Activated naive CD4-positive, alpha-beta T cell treated with anti-CD3 and anti-CD28 coated beads for 36 hours (primary cell): ENCODE measurements around the gene KRTAP9-7. TPM values are rescaled to one million over a fixed set of nuclear protein-coding genes. Genes with fewer than 3 reads are reported as not detected.
A peak's percentile ranks its signal among the peaks of the same experiment; 100 is the strongest.
"Not testable (repeated sequence)": the region's sequence is repeated elsewhere in the genome, so short reads cannot be mapped to it uniquely, and the experiment has no call there.

Experiments
- CTCF ChIA-PET: fragments of 350-600 bp; sonication (Branson Sonifier 250); formaldehyde crosslinking; loops from one replicate; lab custom pipeline; 2021; ENCODE audit warnings: antibody characterized with exemption; lab: Charles Lee
- DNase-seq: peaks from one replicate; pipeline ENCODE4 v3.0.0-alpha.2; 2020
- H3K27ac Mint-ChIP-seq: one replicate; pipeline ENCODE4 v1.8.0; 2021; ENCODE audit warnings: mild to moderate bottlenecking, mixed read lengths
- H3K27me3 Mint-ChIP-seq: one replicate; pipeline ENCODE4 v1.8.0; 2021; ENCODE audit warnings: low read depth, mixed read lengths
- H3K36me3 Mint-ChIP-seq: one replicate; pipeline ENCODE4 v1.8.0; 2021; ENCODE audit warnings: low read depth, mixed read lengths
- H3K4me1 Mint-ChIP-seq: one replicate; pipeline ENCODE4 v1.8.0; 2021; ENCODE audit warnings: low read depth, mixed read lengths
- H3K4me3 Mint-ChIP-seq: one replicate; pipeline ENCODE4 v1.8.0; 2021; ENCODE audit warnings: mild to moderate bottlenecking, moderate library complexity, mixed read lengths
- H3K9me3 Mint-ChIP-seq: one replicate; pipeline ENCODE4 v1.8.0; 2021; ENCODE audit warnings: mixed read lengths
- intact Hi-C: fragments of 100-400 bp; cut with micrococcal nuclease; formaldehyde crosslinking; loops from one replicate; pipeline ENCODE4 v1.15.1; 2023
- total RNA-seq, 2 experiments: library from RNA; stranded (reverse); gene quantifications; one replicate each; pipeline ENCODE4 v1.2.3, GENCODE V29; 2021

KRTAP9-7 gene
- total RNA-seq, 2 experiments from 2014 or later, result not detected

DNA sequence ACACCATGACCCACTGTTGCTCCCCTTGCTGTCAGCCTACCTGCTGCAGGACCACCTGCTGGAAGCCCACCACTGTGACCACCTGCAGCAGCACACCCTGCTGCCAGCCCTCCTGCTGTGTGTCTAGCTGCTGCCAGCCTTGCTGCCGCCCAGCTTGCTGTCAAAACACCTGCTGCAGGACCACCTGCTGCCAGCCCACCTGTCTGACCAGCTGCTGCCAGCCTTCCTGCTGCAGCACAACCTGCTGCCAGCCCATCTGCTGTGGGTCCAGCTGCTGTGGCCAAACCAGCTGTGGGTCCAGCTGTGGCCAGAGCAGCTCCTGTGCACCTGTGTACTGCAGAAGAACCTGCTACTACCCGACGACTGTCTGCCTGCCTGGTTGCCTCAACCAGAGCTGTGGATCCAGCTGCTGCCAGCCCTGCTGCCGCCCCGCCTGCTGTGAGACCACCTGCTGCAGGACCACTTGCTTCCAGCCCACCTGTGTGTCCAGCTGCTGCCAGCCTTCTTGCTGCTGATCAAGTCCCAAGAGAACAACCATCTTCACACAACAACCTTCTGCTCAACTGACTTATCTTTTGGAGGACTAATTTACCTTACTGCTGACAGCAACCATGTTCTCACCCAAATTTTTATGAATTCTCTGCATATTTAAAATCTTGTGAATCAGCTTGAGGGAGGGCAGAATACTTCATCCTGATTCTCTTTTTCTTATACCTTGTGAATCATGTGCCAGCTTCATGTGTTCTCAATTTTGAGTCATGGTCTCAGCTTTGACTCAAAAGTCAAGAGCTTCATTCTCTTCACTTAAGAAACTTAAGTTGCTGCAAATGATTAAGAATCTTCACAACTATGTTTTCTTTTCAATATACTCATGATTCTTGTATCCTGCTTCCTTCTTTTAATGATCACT lies 19.9 kb upstream of the KRTAP9-7 start, which contains the start of gene KRTAP9-9:
Gene KRTAP9-9 (plus strand): TSS at position 4 of the 910 bp plus-strand sequence.
- DNase-seq, H3K27me3 Mint-ChIP-seq, CTCF ChIA-PET, H3K27ac Mint-ChIP-seq, H3K4me1 Mint-ChIP-seq, intact Hi-C loops, H3K4me3 Mint-ChIP-seq, H3K36me3 Mint-ChIP-seq, H3K9me3 Mint-ChIP-seq: not testable (repeated sequence)

DNA sequence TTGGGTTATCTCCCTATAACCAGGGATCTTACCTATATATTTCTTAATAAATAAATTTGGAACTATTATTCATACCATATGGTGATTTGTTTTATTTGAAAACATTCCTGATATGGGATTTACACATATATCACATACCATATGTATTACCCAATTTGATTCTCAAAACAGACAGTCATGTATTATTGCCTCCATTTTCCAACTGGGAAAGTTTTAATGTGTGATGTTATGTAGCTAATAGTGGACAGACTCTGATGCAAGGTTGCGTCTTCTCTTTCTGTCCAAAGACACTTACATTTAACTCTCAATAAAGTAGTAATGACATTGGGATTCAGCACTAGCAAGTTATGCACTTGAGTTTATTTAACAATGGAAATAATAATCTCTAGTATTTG lies 19.2 kb upstream of the KRTAP9-7 start:
- H3K27ac Mint-ChIP-seq, result no peak overlapping the region

DNA sequence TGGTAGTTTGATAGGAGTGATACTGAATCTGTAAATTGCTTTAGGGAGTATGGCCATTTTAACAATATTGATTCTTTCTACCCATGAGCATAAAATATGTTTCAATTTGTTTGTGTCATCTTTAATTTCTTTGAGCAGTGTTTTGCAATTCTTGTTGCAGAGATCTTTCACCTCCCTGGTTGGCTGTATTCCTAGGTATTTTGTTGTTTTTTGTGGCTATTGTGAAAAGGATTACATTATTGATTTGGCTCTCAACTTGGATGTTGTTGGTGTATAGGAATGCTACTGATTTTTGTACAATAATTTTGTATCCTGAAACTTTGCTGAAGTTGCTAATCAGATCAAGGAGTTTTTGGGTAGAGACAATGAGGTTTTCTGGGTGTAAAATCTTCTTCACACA lies 17.1 kb upstream of the KRTAP9-7 start:
- no peaks in the 10 kb centered on the region for H3K9me3 Mint-ChIP-seq
- no peak overlapping the region for H3K4me3 Mint-ChIP-seq
- intact Hi-C loops, result no loop called here
- CTCF ChIA-PET, result no interaction called here
- DNase-seq, result no peak
- no peak overlapping the region for H3K27ac Mint-ChIP-seq
- no peaks in the 10 kb centered on the region for H3K27me3 Mint-ChIP-seq
- H3K4me1 Mint-ChIP-seq, result no peaks in the 10 kb centered on the region
- no peaks in the 10 kb centered on the region for H3K36me3 Mint-ChIP-seq

More for the DNA sequence above, 19.2 kb upstream of the KRTAP9-7 start:
- intact Hi-C loops, result no loop called here
- peaks cover 3% of the 10 kb centered on the region for H3K27me3 Mint-ChIP-seq
- H3K4me1 Mint-ChIP-seq, result no peaks in the 10 kb centered on the region
- H3K4me3 Mint-ChIP-seq, result no peak overlapping the region
- CTCF ChIA-PET, result interaction anchor here (0.6 kb wide), 1 partner anchor 623 kb away, joined by 4 read pairs; no protein-coding TSS in a partner anchor
- H3K36me3 Mint-ChIP-seq, result no peaks in the 10 kb centered on the region
- DNase-seq, result no peak
- no peaks in the 10 kb centered on the region for H3K9me3 Mint-ChIP-seq

DNA sequence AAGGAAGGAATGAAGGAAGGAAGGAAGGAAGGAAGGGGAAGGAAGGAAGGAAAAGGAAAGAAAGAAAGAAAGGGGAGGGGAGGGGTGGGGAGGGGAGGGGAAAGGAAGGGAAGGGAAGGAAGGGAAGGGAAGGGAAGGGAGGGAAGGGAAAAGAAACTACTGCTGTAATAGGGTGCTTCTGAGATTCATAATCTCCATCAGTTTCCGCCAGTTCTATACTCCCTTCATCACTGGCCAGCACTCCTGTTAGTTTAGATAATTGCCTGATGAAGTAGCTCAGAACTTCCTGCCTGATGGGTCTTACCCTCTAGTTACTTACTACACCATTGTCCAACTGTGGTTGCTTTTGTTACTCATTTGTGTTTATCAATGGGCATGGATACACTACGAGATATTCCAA lies 12.3 kb upstream of the KRTAP9-7 start:
- Mint-ChIP-seq H3K4me3 (no peak overlapping the region), H3K27me3 (no peaks in the 10 kb centered on the region), H3K27ac (no peak overlapping the region), H3K4me1 (no peaks in the 10 kb centered on the region), H3K36me3 (no peaks in the 10 kb centered on the region), H3K9me3 (no peaks in the 10 kb centered on the region)
- CTCF ChIA-PET, result no interaction called here
- DNase-seq, result no peak
- intact Hi-C loops, result no loop called here

DNA sequence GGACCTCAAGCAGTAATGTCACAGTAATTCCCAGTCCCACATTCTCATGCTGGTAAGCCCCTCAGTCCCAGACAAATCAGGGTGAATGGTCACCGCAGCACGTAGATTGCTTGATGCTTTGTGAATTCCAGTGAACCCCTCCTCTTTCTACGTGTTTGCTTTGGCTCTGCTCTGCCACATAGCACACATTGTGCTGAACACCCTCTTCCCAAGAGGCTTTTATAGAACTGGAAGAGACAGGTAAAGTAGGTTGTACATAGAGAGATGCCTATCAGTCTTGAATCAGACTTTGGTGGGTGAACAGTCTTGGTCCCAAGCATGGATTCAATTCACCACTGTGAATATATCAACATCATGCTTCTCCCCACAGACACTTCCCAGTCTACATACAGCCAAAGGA lies 10.9 kb upstream of the KRTAP9-7 start:
- Mint-ChIP-seq H3K27me3 (no peaks in the 10 kb centered on the region), H3K4me3 (no peak overlapping the region), H3K27ac (no peak overlapping the region), H3K9me3 (no peaks in the 10 kb centered on the region), H3K36me3 (no peaks in the 10 kb centered on the region), H3K4me1 (no peaks in the 10 kb centered on the region)
- CTCF ChIA-PET, result no interaction called here
- intact Hi-C loops, result loop anchor here (1.0 kb wide), 1 partner anchor 12 kb away; no protein-coding TSS in a partner anchor
- no peak for DNase-seq

DNA sequence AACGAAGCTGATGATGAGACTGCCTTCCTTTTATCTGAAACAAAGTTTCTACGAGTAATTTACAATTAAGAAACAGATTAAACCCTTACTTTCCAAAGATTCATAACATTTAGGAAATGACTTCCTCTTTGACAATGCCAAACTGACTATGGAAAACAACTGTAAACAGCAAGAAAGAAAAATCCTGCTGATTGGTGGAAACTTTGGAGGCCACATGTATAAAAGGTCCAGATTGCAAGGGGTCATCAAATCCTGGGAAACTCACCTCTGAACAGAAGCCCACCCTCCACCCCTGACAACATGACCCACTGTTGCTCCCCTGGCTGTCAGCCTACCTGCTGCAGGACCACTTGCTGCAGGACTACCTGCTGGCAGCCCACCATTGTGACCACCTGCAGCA lies 10.4 kb upstream of the KRTAP9-7 start, which contains the start of gene KRTAP9-6:
Gene KRTAP9-6 (plus strand): TSS at position 301 of the 400 bp plus-strand sequence. CDS start 0 bp downstream, at position 301.
- H3K36me3 Mint-ChIP-seq, result no peaks in the 10 kb centered on the region
- H3K27me3 Mint-ChIP-seq, result no peaks in the 10 kb centered on the region
- intact Hi-C loops, result no loop called here
- CTCF ChIA-PET, result no interaction called here
- DNase-seq, result no peak
- no peaks in the 10 kb centered on the region for H3K9me3 Mint-ChIP-seq
- no peak within 1 kb of the TSS for H3K4me3 Mint-ChIP-seq
- no peaks in the 10 kb centered on the region for H3K4me1 Mint-ChIP-seq
- H3K27ac Mint-ChIP-seq, result no peak within 1 kb of the TSS

DNA sequence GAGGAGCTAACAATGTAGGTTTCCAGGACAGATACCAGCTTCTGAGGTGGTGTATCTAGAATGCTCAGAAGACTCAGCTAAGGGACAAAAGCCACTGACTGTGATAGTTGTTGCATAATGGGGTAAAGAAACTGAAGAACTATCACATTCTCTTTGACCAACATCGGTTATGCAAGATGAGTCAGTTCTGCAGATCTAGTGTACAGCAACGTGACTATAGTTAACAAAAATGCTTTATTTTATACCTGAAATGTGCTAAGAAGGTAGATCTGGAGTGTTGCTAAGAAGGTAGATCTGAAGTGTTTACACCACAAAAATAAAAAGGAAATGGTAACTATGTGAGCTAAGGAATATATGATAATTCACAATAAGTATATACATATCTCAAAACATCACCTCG lies 7.8 kb upstream of the KRTAP9-7 start:
- DNase-seq, result no peak
- peaks cover 5% of the 10 kb centered on the region for H3K4me1 Mint-ChIP-seq
- H3K27me3 Mint-ChIP-seq, result no peaks in the 10 kb centered on the region
- H3K27ac Mint-ChIP-seq, result no peak overlapping the region
- no peaks in the 10 kb centered on the region for H3K36me3 Mint-ChIP-seq
- H3K9me3 Mint-ChIP-seq, result no peaks in the 10 kb centered on the region
- CTCF ChIA-PET, result interaction anchor here (0.6 to 0.7 kb wide), 2 partner anchors 253 to 291 kb away, joined by 3 to 4 read pairs; no protein-coding TSS in a partner anchor
- intact Hi-C loops, result no loop called here
- no peak overlapping the region for H3K4me3 Mint-ChIP-seq

DNA sequence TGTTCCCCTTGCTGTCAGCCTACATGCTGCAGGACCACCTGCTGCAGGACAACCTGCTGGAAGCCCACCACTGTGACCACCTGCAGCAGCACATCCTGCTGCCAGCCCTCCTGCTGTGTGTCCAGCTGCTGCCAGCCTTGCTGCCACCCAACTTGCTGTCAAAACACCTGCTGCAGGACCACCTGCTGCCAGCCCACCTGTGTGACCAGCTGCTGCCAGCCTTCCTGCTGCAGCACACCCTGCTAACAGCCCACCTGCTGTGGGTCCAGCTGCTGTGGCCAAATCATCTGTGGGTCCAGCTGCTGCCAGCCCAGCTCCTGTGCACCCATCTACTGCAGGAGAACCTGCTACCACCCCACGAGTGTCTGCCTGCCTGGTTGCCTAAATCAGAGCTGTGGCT lies 4.2 kb upstream of the KRTAP9-7 start:
- H3K9me3 Mint-ChIP-seq, H3K36me3 Mint-ChIP-seq, H3K27ac Mint-ChIP-seq, CTCF ChIA-PET, H3K4me3 Mint-ChIP-seq, H3K27me3 Mint-ChIP-seq, H3K4me1 Mint-ChIP-seq, DNase-seq, intact Hi-C loops: not testable (repeated sequence)

DNA sequence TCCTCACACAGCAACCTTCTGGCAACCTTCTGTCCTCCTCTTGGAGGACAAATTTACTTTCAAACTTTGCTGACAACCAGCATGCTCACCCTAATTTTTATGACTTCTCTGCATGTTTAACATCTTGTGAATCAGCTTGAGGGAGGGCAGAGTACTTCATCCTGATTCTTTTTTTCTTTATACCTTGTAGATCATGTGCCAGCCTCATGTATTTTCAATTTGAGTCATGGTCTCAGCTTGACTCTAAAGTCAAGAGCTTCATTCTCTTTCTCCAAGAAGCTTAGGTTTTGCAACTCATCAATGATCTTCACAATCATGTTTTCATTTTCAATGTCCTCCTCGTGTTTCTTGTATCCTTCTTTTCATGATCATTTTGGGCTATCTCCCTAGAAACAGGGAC lies 3.6 kb upstream of the KRTAP9-7 start:
- Mint-ChIP-seq H3K27ac (peak overlapping the region; percentile 36), H3K36me3 (no peaks in the 10 kb centered on the region), H3K4me3 (no peak overlapping the region), H3K9me3 (no peaks in the 10 kb centered on the region), H3K27me3 (no peaks in the 10 kb centered on the region), H3K4me1 (peaks cover 8% of the 10 kb centered on the region)
- CTCF ChIA-PET, result no interaction called here
- intact Hi-C loops, result no loop called here
- DNase-seq, result no peak

DNA sequence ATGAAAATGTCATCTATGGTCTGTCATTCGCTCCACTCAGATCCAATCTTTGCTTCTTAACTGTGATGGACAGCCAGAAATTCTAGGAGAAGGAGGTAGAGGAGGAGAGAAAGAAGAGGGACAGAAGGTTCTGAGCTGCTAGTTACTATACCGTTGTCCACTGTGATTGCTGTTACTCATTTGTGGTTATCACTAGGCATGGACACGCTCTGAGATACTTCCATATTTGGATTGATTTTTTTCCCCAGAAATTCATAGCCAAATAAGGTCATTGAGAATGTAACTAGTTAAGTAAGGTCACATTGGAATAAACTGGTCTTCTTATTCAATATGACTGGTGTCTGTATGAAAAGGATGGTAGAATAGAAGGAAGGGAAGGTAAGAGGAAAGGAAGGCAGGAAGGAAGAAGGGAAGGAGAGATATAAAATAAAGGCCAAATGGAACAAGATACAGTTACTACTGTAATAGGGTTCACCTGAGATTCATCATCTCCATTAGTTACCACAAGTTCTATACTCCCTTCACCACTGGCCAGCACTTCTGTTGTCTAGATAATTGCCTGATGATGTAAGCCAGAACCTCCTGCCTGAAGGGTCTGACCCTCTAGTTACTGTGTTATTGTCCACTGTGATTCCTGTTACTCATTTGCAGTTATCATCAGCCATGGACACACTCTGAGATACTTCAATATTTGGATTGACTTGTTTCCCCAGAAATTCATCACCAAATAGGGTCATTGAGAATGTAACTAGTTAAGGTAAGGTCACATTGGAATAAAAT lies 2.9 kb downstream of the KRTAP9-7 start:
- CTCF ChIA-PET, result no interaction called here
- H3K27ac Mint-ChIP-seq, result no peak overlapping the region
- no peak for DNase-seq
- H3K27me3 Mint-ChIP-seq, result no peaks in the 10 kb centered on the region
- intact Hi-C loops, result no loop called here
- H3K4me1 Mint-ChIP-seq, result peaks cover 3% of the 10 kb centered on the region
- no peaks in the 10 kb centered on the region for H3K36me3 Mint-ChIP-seq
- H3K4me3 Mint-ChIP-seq, result no peak overlapping the region
- no peaks in the 10 kb centered on the region for H3K9me3 Mint-ChIP-seq

DNA sequence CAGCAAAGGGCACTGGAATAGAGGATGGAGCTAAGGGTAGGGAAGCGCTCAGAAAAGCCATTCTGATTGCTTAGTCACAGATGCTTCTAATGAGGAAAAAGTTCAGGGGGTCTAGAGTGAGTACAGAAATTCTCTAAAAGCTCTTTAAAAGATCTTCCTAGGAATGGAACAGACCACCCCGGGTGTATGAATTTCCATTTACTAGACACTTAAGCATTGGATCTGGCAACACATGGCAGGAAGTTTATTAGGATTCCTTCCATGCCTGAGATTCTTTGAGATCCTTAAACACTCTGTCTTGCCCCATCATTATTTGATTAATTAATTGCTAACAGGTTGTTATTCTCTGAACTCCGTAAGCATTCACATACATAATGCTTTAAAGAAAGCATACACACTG lies 8.5 kb downstream of the KRTAP9-7 start:
- Mint-ChIP-seq H3K4me3 (no peak overlapping the region), H3K27me3 (no peaks in the 10 kb centered on the region), H3K4me1 (peaks cover 17% of the 10 kb centered on the region), H3K27ac (no peak overlapping the region), H3K36me3 (no peaks in the 10 kb centered on the region), H3K9me3 (no peaks in the 10 kb centered on the region)
- intact Hi-C loops, result no loop called here
- DNase-seq, result no peak
- CTCF ChIA-PET, result no interaction called here

DNA sequence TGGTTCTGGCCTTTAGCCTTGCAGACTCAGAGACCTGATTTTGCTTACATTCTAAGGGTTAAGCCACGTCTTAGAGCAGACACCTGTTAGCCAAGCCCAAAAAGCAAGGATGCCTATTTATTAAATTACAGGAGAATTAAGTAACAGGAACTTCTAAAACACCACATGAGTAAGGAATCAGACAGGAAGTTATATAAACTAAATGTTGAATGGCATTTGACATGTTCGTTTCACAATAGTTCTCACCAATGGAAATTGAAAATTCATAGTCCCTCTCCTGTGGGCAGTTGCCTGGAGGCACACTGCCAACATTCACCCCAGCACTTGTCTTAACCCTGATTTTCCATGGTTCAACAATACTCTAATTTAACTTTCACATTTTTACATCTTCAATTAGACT lies 9.0 kb downstream of the KRTAP9-7 start:
- CTCF ChIA-PET, result no interaction called here
- H3K27ac Mint-ChIP-seq, result no peak overlapping the region

More for the DNA sequence above, 9.0 kb downstream of the KRTAP9-7 start:
- no peak overlapping the region for H3K4me3 Mint-ChIP-seq
- H3K4me1 Mint-ChIP-seq, result peaks cover 17% of the 10 kb centered on the region
- intact Hi-C loops, result no loop called here
- DNase-seq, result no peak
- no peaks in the 10 kb centered on the region for H3K9me3 Mint-ChIP-seq
- no peaks in the 10 kb centered on the region for H3K27me3 Mint-ChIP-seq
- no peaks in the 10 kb centered on the region for H3K36me3 Mint-ChIP-seq
